Subcutaneous abdominal adipose tissue (tissue), 5 donors: Measurements from ENCODE around the gene PER3.

Experiments used
- H3K27ac ChIP-seq: one replicate; pipeline ENCODE4 v1.7.0; 2013; ENCODE audit warnings: low read depth, mild to moderate bottlenecking, inconsistent platforms, low read length, moderate library complexity
- H3K27me3 ChIP-seq, 5 donors: one replicate each; pipeline ENCODE4 v1.7.0; 2013; ENCODE audit warnings: low read length in 5 of 5, inconsistent platforms in 1 of 5; ENCODE audit not compliant: control insufficient read depth in 5 of 5, insufficient read depth in 4 of 5
- H3K36me3 ChIP-seq, 5 donors: one replicate each; pipeline ENCODE4 v1.7.0; 2013; ENCODE audit warnings: low read length in 5 of 5; ENCODE audit not compliant: control insufficient read depth in 5 of 5, insufficient read depth in 5 of 5
- H3K4me1 ChIP-seq, 5 donors: one replicate each; pipeline ENCODE4 v1.7.0; 2013; ENCODE audit warnings: low read length in 5 of 5, mild to moderate bottlenecking in 3 of 5, moderate library complexity in 1 of 5; ENCODE audit not compliant: control insufficient read depth in 5 of 5, insufficient read depth in 5 of 5
- H3K4me3 ChIP-seq, 5 donors: one replicate each; pipeline ENCODE4 v1.7.0; 2013; ENCODE audit warnings: low read length in 5 of 5, low read depth in 1 of 5
- H3K9ac ChIP-seq, 5 donors: one replicate each; pipeline ENCODE4 v1.7.0; 2013; ENCODE audit warnings: low read length in 5 of 5, mild to moderate bottlenecking in 4 of 5, moderate library complexity in 3 of 5
- H3K9me3 ChIP-seq, 5 donors: one replicate each; pipeline ENCODE4 v1.7.0; 2013; ENCODE audit warnings: low read length in 5 of 5; ENCODE audit not compliant: control insufficient read depth in 5 of 5
- donor health status: healthy.
- donor health status: healthy.
- donor health status: healthy.
- donor health status: healthy.
- donor health status: healthy.

PER3 gene

GRCh38 chr1:7850786-7851185 lies 66.7 kb downstream of the PER3 start:
- Histone ChIP-seq H3K36me3 (peaks cover 0 to under 1% (median 0%) of the 10 kb centered on the region in 5 donors), H3K9me3 (no peaks in the 10 kb centered on the region), H3K27ac (no peak overlapping the region), H3K4me1 (no peaks in the 10 kb centered on the region), H3K27me3 (no peaks in the 10 kb centered on the region), H3K4me3 (no peak overlapping the region), H3K9ac (no peak overlapping the region)

- H3K36me3 ChIP-seq: no peaks in the 10 kb centered on the region
Observed at GRCh38 chr1:7852804-7853683, 69.0 kb downstream of the PER3 start, which contains the start of gene UTS2. Gene UTS2, minus strand, starts transcription at chr1:7853065. Its CDS starts 62 bp downstream, at chr1:7853003.

GRCh38 chr1:7853684-7854026 lies 69.6 kb downstream of the PER3 start:
- no peak overlapping the region for H3K4me3 ChIP-seq
- no peaks in the 10 kb centered on the region for H3K27me3 ChIP-seq
- no peaks in the 10 kb centered on the region for H3K36me3 ChIP-seq
- H3K9me3 ChIP-seq: no peaks in the 10 kb centered on the region
- no peak overlapping the region for H3K9ac ChIP-seq
- H3K27ac ChIP-seq: no peak overlapping the region
- no peaks in the 10 kb centered on the region for H3K4me1 ChIP-seq

More at GRCh38 chr1:7852804-7853683, 69.0 kb downstream of the PER3 start, which contains the start of gene UTS2:
- Histone ChIP-seq H3K9me3 (no peaks in the 10 kb centered on the region), H3K27ac (no peak within 1 kb of the TSS), H3K4me3 (no peak within 1 kb of the TSS), H3K27me3 (no peaks in the 10 kb centered on the region), H3K4me1 (no peaks in the 10 kb centered on the region), H3K9ac (no peak within 1 kb of the TSS)

GRCh38 chr1:7856345-7856744 lies 72.3 kb downstream of the PER3 start:
- Histone ChIP-seq H3K4me3 (no peak overlapping the region), H3K9ac (no peak overlapping the region), H3K27ac (no peak overlapping the region), H3K4me1 (no peaks in the 10 kb centered on the region), H3K36me3 (no peaks in the 10 kb centered on the region), H3K27me3 (no peaks in the 10 kb centered on the region), H3K9me3 (no peaks in the 10 kb centered on the region)

- Histone ChIP-seq H3K4me1 (no peaks in the 10 kb centered on the region), H3K36me3 (no peaks in the 10 kb centered on the region), H3K9ac (no peak overlapping the region), H3K9me3 (no peaks in the 10 kb centered on the region), H3K27ac (no peak overlapping the region), H3K27me3 (no peaks in the 10 kb centered on the region), H3K4me3 (no peak overlapping the region)
Observed at GRCh38 chr1:7857000-7857399, 72.9 kb downstream of the PER3 start.

GRCh38 chr1:7857985-7858384 lies 73.9 kb downstream of the PER3 start:
- H3K4me1 ChIP-seq: no peaks in the 10 kb centered on the region
- H3K27ac ChIP-seq: no peak overlapping the region
- no peaks in the 10 kb centered on the region for H3K27me3 ChIP-seq
- no peak overlapping the region for H3K4me3 ChIP-seq
- H3K9me3 ChIP-seq: no peaks in the 10 kb centered on the region
- H3K9ac ChIP-seq: no peak overlapping the region
- no peaks in the 10 kb centered on the region for H3K36me3 ChIP-seq

GRCh38 chr1:7859406-7859805 lies 75.3 kb downstream of the PER3 start:
- Histone ChIP-seq H3K9ac (no peak overlapping the region), H3K36me3 (no peaks in the 10 kb centered on the region), H3K27me3 (no peaks in the 10 kb centered on the region)

GRCh38 chr1:7860130-7860529 lies 76.0 kb downstream of the PER3 start:
- no peaks in the 10 kb centered on the region for H3K36me3 ChIP-seq
- H3K9ac ChIP-seq: no peak overlapping the region
- H3K9me3 ChIP-seq: no peaks in the 10 kb centered on the region
- no peak overlapping the region for H3K27ac ChIP-seq
- H3K4me3 ChIP-seq: no peak overlapping the region
- no peaks in the 10 kb centered on the region for H3K27me3 ChIP-seq
- H3K4me1 ChIP-seq: no peaks in the 10 kb centered on the region

More at GRCh38 chr1:7859406-7859805, 75.3 kb downstream of the PER3 start:
- Histone ChIP-seq H3K4me3 (no peak overlapping the region), H3K27ac (no peak overlapping the region), H3K9me3 (no peaks in the 10 kb centered on the region), H3K4me1 (no peaks in the 10 kb centered on the region)

GRCh38 chr1:7861452-7861851 lies 77.4 kb downstream of the PER3 start:
- no peak overlapping the region for H3K4me3 ChIP-seq
- no peaks in the 10 kb centered on the region for H3K9me3 ChIP-seq
- no peak overlapping the region for H3K27ac ChIP-seq
- H3K36me3 ChIP-seq: no peaks in the 10 kb centered on the region
- no peaks in the 10 kb centered on the region for H3K4me1 ChIP-seq
- no peak overlapping the region for H3K9ac ChIP-seq
- H3K27me3 ChIP-seq: peaks cover 0 to 5% (median 2%) of the 10 kb centered on the region in 5 donors

- no peaks in the 10 kb centered on the region for H3K4me1 ChIP-seq
- H3K27me3 ChIP-seq: peaks cover 0 to 5% (median 2%) of the 10 kb centered on the region in 5 donors
- no peaks in the 10 kb centered on the region for H3K36me3 ChIP-seq
- no peak overlapping the region for H3K9ac ChIP-seq
- H3K27ac ChIP-seq: no peak overlapping the region
- H3K9me3 ChIP-seq: no peaks in the 10 kb centered on the region
- no peak overlapping the region for H3K4me3 ChIP-seq
Observed at GRCh38 chr1:7862211-7863060, 78.3 kb downstream of the PER3 start.
